ENCODE data around the gene POLA2. TPM values are rescaled to one million over a fixed set of nuclear protein-coding genes. Genes with fewer than 3 reads are reported as not detected.

The POLA2 gene
- total RNA-seq, 1 donor from 2014 or later, result 5.9 TPM

DNA sequence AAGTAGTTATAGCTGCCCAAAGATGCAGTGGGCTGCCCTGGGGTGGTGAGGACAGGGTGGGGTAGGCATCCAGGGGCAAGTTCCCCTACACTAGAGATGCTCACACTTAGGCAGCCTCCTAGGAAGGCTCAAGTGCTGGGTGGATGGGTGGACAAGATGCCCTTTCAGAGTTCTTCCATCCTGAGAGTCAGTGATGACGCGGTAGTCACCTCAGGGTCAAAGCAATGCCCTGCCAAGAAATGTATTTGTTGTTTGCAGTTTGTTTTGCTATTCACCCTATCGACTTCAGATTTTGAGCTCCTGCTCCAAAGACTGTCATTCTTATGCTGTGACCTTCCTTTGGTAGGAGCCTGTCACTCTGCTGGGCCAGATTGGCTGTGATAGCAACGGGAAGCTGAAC, 18.9 kb downstream of the POLA2 start:
- no peak for DNase-seq (ENCODE audit: low spot score)

GRCh38 chr11:65286686-65287085, 24.9 kb downstream of the POLA2 start:
- DNase-seq (ENCODE audit: low spot score), result no peak

DNA sequence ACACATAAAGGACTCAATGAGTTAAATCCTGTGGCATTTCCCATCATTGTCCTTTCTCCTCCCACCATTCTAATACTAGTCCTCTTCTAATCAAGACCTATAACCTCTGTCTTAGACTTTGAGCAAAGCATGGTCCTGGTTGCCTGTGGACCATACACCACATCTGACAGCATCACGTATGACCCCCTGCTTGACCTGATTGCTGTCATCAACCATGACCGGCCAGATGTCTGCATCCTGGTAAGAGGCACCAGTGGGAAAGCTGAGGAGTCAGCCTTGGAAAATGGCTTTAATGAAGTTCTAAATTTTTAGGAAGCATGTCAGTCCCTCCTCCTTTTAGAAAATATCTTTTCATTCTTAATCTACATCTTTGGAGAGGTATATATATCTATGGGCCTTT, 25.8 kb downstream of the POLA2 start:
- no peak for DNase-seq (ENCODE audit: low spot score)

DNA sequence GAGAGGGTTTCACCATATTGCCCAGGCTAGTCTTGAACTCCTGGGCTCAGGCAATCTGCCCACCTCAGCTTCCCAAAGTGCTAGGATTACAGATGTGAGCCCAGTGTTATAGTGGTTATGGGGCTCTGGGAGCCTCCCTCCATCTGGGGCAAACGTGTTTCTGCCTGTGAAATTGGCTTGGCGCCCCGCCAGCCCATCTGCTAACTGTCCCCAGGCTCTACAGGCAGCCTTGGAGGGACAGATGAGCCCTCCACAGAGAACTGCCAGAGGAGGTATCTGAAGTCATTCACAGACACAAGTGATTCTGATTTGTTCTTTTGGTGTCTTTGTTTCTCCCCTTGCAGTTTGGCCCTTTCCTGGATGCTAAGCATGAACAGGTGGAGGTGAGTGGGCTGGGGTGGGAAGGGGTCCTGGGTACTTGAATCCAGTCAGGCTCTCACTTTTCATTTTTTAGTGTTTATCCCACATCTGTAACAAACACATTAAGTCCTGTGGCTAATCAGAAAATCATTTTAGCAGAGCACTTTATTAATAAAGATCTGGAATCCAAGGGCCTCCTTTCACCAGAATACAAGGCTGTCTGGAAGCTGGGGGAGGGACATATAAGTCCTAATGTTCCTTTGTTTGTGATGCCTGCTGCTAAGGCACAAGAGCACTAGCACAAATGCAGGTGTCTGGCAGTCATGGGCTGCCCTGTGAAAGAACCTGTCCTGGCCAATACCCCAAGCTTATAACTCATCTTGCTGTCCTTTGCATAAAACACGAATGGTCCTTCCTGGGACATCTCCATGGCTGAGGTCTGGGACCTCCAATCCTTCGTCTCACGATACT, 27.2 kb downstream of the POLA2 start:
- DNase-seq (ENCODE audit: low spot score), result no peak

GRCh38 chr11:65290448-65291165, 28.8 kb downstream of the POLA2 start:
- DNase-seq (ENCODE audit: low spot score), result no peak

DNA sequence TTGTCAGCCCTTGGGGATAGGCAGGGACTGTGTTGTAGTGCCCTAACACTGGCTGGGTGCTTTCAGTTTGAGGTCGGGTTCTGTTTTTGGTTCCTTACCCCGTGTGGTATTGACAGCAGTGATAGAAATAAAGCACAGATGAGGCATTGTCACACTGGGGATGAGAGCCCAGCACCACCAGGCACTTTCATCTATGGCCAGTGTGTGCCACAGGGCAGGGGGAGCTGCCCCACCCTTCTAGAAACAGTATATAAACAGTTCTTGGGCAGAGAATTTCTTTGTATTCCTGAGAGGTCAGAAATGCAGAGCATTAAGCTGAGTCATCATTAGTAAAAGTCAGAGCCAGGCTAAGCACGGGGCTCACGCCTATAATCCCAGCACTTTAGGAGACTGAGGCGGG, 29.9 kb downstream of the POLA2 start:
- no peak for DNase-seq (ENCODE audit: low spot score)

- no peak for DNase-seq (ENCODE audit: low spot score)
These were observed 31.1 kb downstream of the POLA2 start for GRCh38 chr11:65292890-65293289.

DNA sequence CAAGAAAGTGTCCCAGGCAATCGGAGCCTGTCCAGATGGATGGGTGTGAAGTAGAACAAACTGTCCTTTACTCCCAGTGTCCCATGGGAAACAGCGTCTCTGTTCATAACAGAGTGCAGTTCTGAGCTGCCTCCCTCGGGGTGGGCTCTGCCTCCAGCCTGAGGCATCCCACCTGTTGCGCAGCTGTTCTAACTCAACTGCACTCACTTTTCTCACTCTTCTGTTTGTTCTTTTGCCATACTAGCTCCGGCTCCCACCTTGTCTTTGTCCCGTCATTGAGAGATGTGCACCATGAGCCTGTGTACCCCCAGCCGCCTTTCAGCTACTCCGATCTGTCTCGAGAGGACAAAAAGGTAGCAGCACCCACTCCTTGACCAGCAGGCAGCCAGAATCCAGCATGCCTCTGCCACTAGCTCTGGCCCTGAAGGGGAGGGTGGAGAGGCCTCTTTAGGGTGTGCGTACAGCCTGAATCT, 32.2 kb downstream of the POLA2 start:
- no peak for DNase-seq (ENCODE audit: low spot score)

DNA sequence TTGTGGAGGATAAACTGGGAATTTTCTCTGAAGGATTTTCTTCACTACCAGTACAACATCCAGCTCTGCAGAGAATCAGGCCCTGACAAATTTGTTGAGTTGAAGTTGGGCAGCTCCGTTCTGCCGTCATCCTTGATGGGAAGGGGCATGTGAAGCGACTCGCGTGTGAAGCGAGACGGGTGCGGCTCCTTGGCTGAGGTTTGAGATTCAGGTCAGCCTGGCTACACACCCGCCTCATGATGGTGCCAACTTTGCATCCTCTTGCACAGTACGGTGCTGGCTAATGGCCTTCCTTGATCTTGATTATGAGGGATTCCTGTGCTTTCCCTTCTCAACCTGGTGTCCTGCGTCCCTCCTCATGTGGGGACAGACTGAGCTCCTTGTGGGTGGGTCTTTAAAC, 33.2 kb downstream of the POLA2 start:
- no peak for DNase-seq (ENCODE audit: low spot score)

- DNase-seq (ENCODE audit: low spot score), result no peak
These were observed 34.0 kb downstream of the POLA2 start for GRCh38 chr11:65295571-65296341.

DNA sequence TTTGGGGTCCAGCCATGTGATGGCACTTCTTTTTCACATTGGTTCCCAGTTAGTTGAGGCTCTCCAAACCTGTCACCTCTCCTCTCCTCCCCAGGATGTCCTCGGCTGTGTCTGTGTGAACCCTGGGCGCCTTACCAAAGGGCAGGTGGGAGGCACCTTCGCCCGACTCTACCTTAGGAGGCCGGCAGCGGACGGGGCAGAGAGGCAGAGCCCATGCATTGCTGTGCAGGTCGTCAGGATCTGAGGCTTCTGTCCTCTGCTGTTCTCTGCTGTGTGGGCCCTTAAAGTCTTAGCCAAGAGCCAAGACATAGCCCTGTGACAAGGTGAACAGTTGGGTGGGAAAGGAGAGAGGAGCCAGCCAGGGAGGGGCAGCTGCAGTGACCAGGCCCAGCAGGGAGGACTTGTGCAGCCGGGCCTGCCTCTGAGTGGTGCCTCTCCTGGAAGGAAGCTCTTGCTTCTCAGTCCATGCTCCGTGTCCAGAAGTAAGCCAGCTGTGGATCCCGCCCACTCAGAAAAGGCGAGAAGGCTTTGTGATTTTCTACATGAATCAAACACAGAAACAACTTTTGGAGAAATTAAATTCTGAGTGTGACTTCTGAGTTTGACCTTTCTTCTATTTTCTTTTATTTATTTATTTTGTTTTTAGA, 35.4 kb downstream of the POLA2 start:
- DNase-seq (ENCODE audit: low spot score), result no peak

DNA sequence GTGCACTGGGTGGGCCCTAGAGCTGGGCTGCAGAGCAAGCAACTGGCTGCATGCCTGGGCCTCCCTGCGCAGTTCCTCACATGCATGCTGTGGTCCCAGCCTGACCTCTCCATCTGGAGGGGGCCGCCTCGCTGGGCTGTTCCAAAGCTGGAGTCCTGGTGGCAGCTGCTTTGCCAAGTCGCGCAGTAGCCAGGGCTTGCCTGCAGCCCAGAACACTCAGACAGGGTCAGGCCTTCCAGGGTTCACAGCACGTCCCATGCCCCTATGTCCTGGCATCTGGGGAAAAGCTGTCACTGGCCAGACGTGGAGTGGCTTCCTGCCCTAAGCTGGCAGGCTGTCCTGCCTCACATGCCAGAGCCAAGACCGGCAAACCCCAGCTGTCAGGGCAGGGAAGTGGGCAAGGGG, 36.4 kb downstream of the POLA2 start:
- DNase-seq (ENCODE audit: low spot score), result no peak

DNA sequence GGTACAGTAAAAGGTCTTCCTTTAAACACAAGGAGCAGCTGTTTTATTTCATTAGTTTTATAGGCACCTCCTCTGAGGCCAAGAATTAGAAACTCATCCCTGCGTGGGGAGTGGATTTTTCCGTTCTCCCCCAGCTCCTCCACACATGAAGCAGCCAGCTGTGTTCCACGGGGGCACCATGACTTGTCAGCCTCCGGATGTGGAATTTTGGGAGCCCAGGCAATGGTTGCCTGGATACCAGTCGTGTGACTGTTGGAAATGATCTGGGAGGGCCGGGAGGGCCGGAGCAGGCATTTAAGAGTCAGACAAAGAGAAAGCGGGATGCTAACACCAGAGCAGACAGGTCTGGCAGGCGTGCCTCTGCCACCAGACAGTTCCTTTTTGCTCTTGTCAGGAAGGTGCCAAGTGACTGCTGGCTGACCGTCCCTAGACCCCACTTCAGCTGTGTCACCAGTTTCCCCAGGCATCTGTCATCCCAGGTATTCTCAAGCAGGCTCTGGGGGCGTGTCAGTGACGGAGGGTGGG, 37.0 kb downstream of the POLA2 start:
- no peak for DNase-seq (ENCODE audit: low spot score)

DNA sequence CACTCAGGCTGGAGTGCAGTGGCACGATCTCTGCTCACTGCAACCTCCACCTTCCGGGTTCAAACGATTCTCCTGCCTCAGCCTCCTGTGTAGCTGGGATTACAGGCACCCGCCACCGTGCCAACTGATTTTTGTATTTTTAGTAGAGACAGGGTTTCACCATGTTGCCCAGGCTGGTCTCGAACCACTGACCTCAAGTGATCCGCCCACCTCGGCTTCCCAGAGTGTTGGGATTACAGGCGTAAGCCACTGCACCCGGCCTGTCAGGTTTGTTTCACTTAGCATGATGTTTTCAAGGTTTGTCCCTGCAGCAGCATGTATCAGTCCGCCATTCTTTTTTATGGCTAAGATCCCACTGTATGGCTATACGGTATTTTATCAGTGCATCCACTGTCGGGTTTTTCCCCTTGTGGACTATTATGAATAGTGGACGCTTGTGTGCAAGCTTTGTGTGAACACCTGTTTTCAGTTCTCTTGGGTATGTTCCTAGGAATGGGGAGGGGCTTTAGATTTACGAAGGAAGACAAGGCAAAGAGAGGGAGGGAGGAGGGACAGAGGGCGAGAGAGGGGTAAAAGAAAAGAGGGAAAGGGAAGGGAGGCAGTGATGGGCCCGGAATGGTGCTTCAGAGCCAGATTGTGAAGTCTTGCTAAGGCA, 39.0 kb downstream of the POLA2 start:
- no peak for DNase-seq (ENCODE audit: low spot score)

DNA sequence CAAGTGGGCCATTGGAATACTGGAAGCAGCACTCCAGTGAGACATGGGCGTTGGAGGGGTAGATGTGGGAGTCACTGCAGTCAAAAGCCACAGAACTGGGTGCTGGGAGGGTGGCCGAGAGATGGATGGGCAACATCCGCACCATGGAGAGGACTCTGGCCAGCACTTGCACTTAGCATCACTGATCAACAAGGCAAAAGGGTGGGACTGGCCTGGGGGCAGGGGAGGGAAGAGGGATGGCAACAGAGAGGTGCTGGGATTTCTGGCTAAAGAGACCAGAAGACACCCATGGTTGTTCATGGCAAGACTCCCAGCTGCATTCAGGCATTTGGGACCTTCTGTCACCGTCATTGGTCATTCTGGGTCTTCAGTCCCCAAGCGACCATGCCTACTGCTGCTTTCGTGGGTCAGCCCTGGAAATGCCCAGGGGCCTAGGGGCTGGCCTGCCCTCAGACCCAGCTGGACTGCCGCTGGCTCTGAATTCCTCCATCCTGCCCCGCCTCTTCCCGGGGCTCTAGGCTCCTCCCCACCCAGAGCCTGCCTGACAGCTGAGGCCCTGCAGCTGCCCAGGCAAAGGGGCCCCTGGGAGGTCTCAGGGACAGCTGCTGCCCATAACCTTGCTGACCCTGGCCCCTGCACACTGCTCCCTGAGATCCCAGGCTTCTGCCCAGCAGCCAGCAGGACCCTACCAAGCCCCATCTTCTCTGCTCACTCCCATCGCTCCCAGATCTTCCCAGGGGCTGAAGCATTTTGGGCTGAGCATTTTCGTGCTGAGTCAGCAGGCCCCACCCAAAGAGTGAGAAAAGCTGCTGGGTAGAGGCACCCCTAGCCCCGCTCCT, 39.9 kb downstream of the POLA2 start:
- no peak for DNase-seq (ENCODE audit: low spot score)

- no peak for DNase-seq (ENCODE audit: low spot score)
These were observed 41.8 kb downstream of the POLA2 start for GRCh38 chr11:65303555-65303954.

DNA sequence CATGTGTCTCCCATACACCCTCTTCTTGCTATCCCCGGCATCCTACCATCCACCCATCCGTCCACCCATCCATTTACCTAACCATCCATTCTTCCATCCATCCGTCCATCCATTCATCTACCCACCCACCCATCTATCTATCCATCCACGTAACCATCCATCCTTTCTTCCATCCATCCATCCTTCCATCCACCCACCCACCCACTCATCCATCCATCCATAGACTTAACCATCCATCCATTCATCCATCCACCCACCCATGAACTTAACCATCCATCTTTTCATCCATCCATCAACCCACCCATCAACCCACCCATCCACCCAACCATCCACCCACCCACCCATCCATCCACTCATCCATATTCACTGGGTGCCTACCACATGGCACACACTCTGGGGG, 42.3 kb downstream of the POLA2 start:
- no peak for DNase-seq (ENCODE audit: low spot score)

GRCh38 chr11:65304613-65305012, 42.9 kb downstream of the POLA2 start:
- no peak for DNase-seq (ENCODE audit: low spot score)

- DNase-seq (ENCODE audit: low spot score), result no peak
These were observed 43.9 kb downstream of the POLA2 start for GRCh38 chr11:65305501-65306268.
